ENCODE measurements around the gene MEF2C. TPM values are rescaled to one million over a fixed set of nuclear protein-coding genes. Genes with fewer than 3 reads are reported as not detected.

MEF2C gene
- total and polyA plus RNA-seq, 7 donors, result 2.8 to 51.4 (median 32.1) TPM

DNA sequence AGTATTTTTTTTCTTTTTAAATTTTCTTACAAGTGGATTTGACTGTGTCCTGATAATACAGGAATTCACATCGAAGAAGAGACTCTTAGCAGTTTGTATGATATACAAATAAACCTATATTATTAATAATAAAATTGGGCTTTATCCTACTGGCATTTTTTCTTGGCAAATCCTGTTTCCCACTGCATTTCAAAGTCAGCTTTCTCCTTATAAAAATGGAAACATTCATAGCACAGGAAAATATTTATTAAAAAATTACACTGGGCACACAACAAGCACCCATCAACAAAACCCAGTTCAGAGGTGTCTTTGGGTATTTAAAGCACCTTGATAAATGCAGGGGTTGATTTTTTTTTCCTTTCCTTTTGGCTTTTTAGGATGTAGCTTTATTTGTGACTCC lies 200.9 kb downstream of the MEF2C start:
- Histone ChIP-seq H3K27me3 (peaks cover 86 to 100% (median 99%) of the 10 kb centered on the region in 3 donors), H3K36me3 (no peaks in the 10 kb centered on the region), H3K9me3 (no peaks in the 10 kb centered on the region), H3K4me1 (peaks cover 0 to 26% (median 12%) of the 10 kb centered on the region in 4 donors), H3K27ac (no peak overlapping the region), H3K4me3 (no peak overlapping the region)
- 27 to 31% methylated on average over 1 of the region's 1 CpG for WGBS, 2 donors
- no peak for DNase-seq
- TF ChIP-seq EP300 (IDR thresholded peaks at IDR 0.05), result no peak
- no peak for TF ChIP-seq POLR2AphosphoS5 (IDR thresholded peaks at IDR 0.05)
- TF ChIP-seq POLR2A (IDR thresholded peaks at IDR 0.05), result no peak
- TF ChIP-seq, protein P1, sequence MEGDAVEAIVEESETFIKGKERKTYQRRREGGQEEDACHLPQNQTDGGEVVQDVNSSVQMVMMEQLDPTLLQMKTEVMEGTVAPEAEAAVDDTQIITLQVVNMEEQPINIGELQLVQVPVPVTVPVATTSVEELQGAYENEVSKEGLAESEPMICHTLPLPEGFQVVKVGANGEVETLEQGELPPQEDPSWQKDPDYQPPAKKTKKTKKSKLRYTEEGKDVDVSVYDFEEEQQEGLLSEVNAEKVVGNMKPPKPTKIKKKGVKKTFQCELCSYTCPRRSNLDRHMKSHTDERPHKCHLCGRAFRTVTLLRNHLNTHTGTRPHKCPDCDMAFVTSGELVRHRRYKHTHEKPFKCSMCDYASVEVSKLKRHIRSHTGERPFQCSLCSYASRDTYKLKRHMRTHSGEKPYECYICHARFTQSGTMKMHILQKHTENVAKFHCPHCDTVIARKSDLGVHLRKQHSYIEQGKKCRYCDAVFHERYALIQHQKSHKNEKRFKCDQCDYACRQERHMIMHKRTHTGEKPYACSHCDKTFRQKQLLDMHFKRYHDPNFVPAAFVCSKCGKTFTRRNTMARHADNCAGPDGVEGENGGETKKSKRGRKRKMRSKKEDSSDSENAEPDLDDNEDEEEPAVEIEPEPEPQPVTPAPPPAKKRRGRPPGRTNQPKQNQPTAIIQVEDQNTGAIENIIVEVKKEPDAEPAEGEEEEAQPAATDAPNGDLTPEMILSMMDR (IDR thresholded peaks at IDR 0.05), result no peak
- intact Hi-C loops (cut with DNase I), result loop anchor here (10.0 kb wide), 1 partner anchor 417 kb away; the partner anchor contains the start of gene TMEM161B

DNA sequence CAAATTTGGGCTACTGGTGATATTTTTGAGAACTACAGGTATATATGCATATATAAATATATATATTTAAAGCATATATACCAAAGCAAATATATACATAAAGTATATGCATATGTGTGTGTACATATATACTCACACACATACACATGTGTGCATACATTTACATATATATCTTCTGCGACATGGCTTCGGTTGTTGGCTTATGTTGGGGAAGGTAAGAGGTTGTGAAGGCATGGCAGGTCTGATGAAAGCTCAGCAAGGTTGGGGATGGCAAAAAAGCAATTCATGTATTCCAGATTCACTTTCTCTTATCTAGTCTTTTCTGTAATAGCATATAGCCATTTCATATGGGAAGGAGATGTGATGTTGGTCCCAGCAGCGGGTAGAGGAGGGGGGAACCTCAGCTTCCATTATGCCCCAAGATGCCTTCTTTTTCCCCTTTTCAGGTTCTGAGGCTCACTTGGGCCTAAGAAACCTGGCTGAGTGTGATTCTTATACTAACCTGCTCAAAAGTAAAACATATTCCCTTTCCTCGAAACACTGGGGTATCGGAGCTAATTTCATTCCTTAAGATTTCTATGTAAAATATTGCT lies 201.7 kb downstream of the MEF2C start:
- H3K27ac ChIP-seq, result no peak overlapping the region
- intact Hi-C loops (cut with DNase I), result loop anchor here (2.0 to 10.0 kb wide), 2 partner anchors 417 to 541 kb away; partner anchors contain the start of gene TMEM161B
- no peaks in the 10 kb centered on the region for H3K36me3 ChIP-seq
- H3K4me1 ChIP-seq, result peaks cover 0 to 26% (median 12%) of the 10 kb centered on the region in 4 donors
- WGBS, 2 donors, result 47 to 77% methylated on average over 5 of the region's 5 CpGs
- no peak overlapping the region for H3K4me3 ChIP-seq
- DNase-seq, result no peak
- H3K27me3 ChIP-seq, result peaks cover 84 to 100% (median 100%) of the 10 kb centered on the region in 3 donors
- TF ChIP-seq EP300 (IDR thresholded peaks at IDR 0.05) (no peak), POLR2AphosphoS5 (IDR thresholded peaks at IDR 0.05) (no peak), POLR2A (IDR thresholded peaks at IDR 0.05) (no peak)
- TF ChIP-seq, protein P1 (IDR thresholded peaks at IDR 0.05), result no peak
- H3K9me3 ChIP-seq, result peaks cover 0 to 3% (median 0%) of the 10 kb centered on the region in 4 donors

DNA sequence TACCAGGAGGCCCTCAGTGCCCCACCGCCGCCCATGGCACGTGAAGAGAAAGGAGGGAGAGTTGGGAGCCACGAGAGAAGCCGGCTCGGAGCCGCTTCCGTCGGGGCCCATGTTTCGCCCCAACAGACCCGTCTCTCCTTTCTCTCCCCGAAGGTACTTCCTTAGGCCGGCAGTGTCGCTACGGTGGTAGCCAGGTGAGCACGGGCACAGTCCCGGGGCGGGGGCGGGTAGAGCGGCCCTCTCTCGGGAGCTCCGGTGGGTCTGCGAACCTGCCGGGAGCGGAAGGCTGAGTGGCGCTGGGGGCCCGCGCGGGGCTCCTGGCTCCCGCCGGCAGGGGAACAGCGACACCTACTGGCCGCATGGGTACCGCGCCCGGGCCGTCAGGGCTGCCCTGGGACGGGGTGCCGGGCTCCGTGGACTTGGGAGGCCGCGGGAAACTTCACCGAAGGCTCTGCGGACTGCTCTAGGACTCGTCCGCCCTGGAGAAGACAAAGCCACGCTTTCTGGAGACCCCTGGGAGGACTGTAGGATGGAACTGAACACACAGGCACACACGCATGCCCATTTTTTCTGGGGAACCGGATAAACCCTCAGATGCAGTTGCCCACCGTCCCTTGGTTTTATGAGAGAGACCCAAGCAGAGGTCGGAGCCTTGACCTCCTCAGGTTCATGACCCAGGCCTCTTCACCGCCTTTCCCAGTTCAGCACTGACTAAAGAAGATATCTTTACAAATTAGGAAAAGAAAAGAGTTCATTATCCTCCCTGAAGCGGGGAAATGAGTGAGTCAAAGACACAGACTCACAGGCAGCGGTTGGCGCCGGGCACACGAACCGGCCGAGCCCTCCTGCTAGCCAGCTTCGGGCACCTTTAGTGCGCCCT lies 202.5 kb downstream of the MEF2C start:
- H3K27ac ChIP-seq, result no peak overlapping the region
- H3K4me1 ChIP-seq, result peaks cover 0 to 32% (median 18%) of the 10 kb centered on the region in 4 donors
- no peak for DNase-seq
- 4 to 8% methylated on average over 61 of the region's 61 CpGs for WGBS, 2 donors
- peaks cover 80 to 100% (median 98%) of the 10 kb centered on the region in 3 donors for H3K27me3 ChIP-seq
- no peaks in the 10 kb centered on the region for H3K36me3 ChIP-seq
- H3K9me3 ChIP-seq, result peaks cover 0 to 3% (median 0%) of the 10 kb centered on the region in 4 donors
- no peak for TF ChIP-seq POLR2A (IDR thresholded peaks at IDR 0.05)
- TF ChIP-seq, protein P1 (IDR thresholded peaks at IDR 0.05), result peak; percentile 42 to 93 (median 69)
- H3K4me3 ChIP-seq, result peak overlapping the region; percentile 23 to 45 (median 40)
- intact Hi-C loops (cut with DNase I), result loop anchor here (2.0 to 10.0 kb wide), 2 partner anchors 416 to 540 kb away; partner anchors contain the start of gene TMEM161B

DNA sequence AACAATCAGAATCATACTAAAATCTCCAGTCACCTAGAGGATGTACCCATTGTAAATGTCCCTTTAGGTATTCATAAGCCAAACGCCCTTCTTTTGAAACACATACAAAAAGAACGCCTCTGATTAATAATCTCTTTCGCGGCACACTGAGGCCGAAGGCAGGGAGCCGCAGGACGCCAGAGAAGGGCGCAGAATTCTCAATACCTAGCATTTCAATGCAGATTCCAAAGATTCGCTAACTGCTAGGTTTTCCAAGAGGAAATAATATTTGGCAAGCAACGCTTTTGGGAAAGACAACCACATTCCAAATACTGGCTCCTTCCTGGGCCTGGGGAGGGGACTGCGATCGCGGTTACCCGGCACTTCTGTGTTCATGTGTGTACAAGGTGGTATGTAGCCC lies 203.3 kb downstream of the MEF2C start:
- Histone ChIP-seq H3K4me3 (no peak overlapping the region), H3K27ac (no peak overlapping the region), H3K36me3 (no peaks in the 10 kb centered on the region), H3K27me3 (peaks cover 76 to 100% (median 97%) of the 10 kb centered on the region in 3 donors), H3K4me1 (peaks cover 0 to 35% (median 22%) of the 10 kb centered on the region in 4 donors), H3K9me3 (peaks cover 0 to 3% (median 0%) of the 10 kb centered on the region in 4 donors)
- no peak for DNase-seq
- 29 to 74% methylated on average over 14 of the region's 14 CpGs for WGBS, 2 donors
- intact Hi-C loops (cut with DNase I), result loop anchor here (2.0 to 10.0 kb wide), 2 partner anchors 415 to 539 kb away; partner anchors contain the start of gene TMEM161B
- TF ChIP-seq EP300 (IDR thresholded peaks at IDR 0.05) (no peak), POLR2AphosphoS5 (IDR thresholded peaks at IDR 0.05) (peak in 1 of 4 donors; percentile 3)

Measured in sigmoid colon (tissue), 7 donors.